ENCODE measurements around the gene JAKMIP1. TPM values are rescaled to one million over a fixed set of nuclear protein-coding genes. Genes with fewer than 3 reads are reported as not detected.

Gene JAKMIP1
- total RNA-seq, 1 experiment from 2014 or later, result not detected

DNA sequence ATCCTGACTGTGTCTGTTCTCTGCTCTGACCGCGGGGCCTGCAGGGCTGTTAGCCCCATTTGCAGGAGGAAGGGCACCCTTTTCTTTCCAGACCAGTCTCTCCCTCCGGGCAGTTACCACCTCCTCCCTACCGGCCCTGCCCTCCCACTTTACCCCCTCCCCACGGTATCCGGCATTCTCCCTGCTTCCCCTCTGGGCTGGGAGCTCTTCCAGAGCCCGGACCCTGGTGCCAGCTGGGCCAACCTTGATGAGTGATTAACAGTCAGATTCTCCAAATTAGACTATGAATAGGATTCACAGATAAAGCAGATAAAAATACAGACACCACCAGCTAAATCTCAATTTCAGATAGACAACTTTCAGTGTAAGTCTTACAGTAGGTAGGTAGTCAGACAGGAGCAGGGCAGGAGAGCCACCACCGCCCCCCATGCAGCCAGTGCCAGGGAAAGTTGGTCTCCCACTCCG lies 45.9 kb upstream of the JAKMIP1 start:
- Histone ChIP-seq H3K9ac (ENCODE audit: low read length) (no peak overlapping the region), H3K4me2 (ENCODE audit: low read length) (no peak overlapping the region), H2AFZ (ENCODE audit: low read depth, low read length, poor library complexity, severe bottlenecking) (no peak overlapping the region), H3K27me3 (ENCODE audit: insufficient read depth, low read length) (no peaks in the 10 kb centered on the region), H4K20me1 (ENCODE audit: insufficient read depth) (no peaks in the 10 kb centered on the region), H3K4me1 (ENCODE audit: control insufficient read depth in 1 of 2, insufficient read depth in 2 of 2, low read length in 2 of 2) (peaks cover 3 to 6% of the 10 kb centered on the region in 2 experiments; a peak in 3 of 4 replicates), H3K9me2 (ENCODE audit: insufficient read depth) (no peaks in the 10 kb centered on the region), H3K4me3 (replicated peaks in 1 of 2; ENCODE audit: low read depth in 1 of 2, low read length in 2 of 2) (no peak overlapping the region), H3K9me3 (ENCODE audit: control insufficient read depth in 1 of 2, insufficient read depth in 1 of 2, low read depth in 1 of 2, low read length in 2 of 2) (peaks cover 0 to 10% of the 10 kb centered on the region in 2 experiments; a peak in 1 of 4 replicates), H3K79me2 (ENCODE audit: insufficient read depth, low read length) (no peaks in the 10 kb centered on the region), H3K36me3 (ENCODE audit: control insufficient read depth in 1 of 2, insufficient read depth in 2 of 2, low read length in 2 of 2) (no peaks in the 10 kb centered on the region), H3K27ac (ENCODE audit: low read depth, low read length) (no peak overlapping the region)
- ChIA-PET RAD21 (ENCODE audit: low non-redundant PET in 1 of 2, low total read pairs in 2 of 2, uncharacterized antibody in 2 of 2, unreplicated experiment in 2 of 2) (no interaction called here), CTCF (no interaction called here), POLR2A (no interaction called here)
- no peak for TF ChIP-seq JUND (IDR thresholded peaks at IDR 0.05)
- no TSS peak for BruUV-seq (replicated peaks)
- DNase-seq (ENCODE audit: low read depth, low spot score) (no peak), ATAC-seq (no peak)
- intact Hi-C loops (cut with micrococcal nuclease), result no loop called here

DNA sequence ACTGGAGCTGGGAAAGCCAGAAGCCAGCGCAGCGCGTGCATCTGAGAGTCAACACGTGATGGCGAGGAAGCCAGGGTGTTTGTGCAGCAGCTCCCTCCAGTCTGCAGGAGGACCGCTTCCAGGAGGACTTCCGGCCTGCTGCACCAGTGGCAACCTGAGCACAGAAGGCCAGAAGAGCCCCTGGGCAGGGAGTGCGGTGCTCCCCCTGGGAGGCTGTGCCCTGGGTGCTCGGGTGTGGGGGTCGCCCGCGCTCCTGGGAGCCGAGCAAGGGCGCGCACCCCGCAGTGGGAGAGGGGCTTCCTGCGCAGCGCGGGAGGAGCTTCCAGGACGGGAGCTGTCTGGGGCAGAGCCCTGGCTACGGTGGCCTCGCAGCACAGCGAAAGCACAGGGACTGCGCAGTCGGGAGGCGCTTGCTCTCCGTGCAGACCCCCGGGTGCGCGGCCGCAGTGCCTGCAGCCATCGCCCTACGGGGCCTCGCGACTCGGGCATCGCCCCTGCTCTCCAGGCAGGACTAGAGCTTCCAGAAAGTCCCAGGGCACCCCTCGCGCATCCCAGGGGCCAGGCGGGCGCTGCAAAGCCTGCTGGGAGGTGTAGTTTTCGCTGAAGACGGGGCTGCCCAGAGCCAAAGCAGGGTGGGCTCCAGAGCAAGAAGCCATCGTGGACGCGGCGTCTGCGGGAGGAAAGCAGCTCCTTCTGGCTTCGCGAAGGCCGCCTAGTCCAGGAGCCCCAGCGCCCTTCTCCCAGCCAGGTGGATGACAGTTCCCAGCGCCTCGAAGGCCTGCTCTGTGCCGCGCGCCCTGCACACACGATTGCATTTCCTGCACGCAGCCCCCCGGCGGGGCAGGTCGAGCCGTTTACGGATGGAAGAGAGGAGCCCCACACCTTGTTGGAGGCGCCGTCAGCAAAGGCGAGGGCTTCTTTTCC lies 45.2 kb upstream of the JAKMIP1 start:
- Histone ChIP-seq H3K27ac (ENCODE audit: low read depth, low read length) (no peak overlapping the region), H3K9me3 (ENCODE audit: control insufficient read depth in 1 of 2, insufficient read depth in 1 of 2, low read depth in 1 of 2, low read length in 2 of 2) (peaks cover 0 to 10% of the 10 kb centered on the region in 2 experiments; a peak in 1 of 4 replicates), H2AFZ (ENCODE audit: low read depth, low read length, poor library complexity, severe bottlenecking) (no peak overlapping the region), H3K27me3 (ENCODE audit: insufficient read depth, low read length) (no peaks in the 10 kb centered on the region), H4K20me1 (ENCODE audit: insufficient read depth) (no peaks in the 10 kb centered on the region), H3K9ac (ENCODE audit: low read length) (no peak overlapping the region), H3K4me2 (ENCODE audit: low read length) (no peak overlapping the region), H3K79me2 (ENCODE audit: insufficient read depth, low read length) (no peaks in the 10 kb centered on the region), H3K36me3 (ENCODE audit: control insufficient read depth in 1 of 2, insufficient read depth in 2 of 2, low read length in 2 of 2) (no peaks in the 10 kb centered on the region), H3K4me3 (replicated peaks in 1 of 2; ENCODE audit: low read depth in 1 of 2, low read length in 2 of 2) (no peak overlapping the region), H3K4me1 (ENCODE audit: control insufficient read depth in 1 of 2, insufficient read depth in 2 of 2, low read length in 2 of 2) (peaks cover 3 to 5% of the 10 kb centered on the region in 2 experiments; a peak in 3 of 4 replicates), H3K9me2 (ENCODE audit: insufficient read depth) (no peaks in the 10 kb centered on the region)
- ChIA-PET POLR2A (no interaction called here), RAD21 (ENCODE audit: low non-redundant PET in 1 of 2, low total read pairs in 2 of 2, uncharacterized antibody in 2 of 2, unreplicated experiment in 2 of 2) (no interaction called here), CTCF (no interaction called here)
- intact Hi-C loops (cut with micrococcal nuclease), result no loop called here
- TF ChIP-seq RAD21 (IDR thresholded peaks at IDR 0.05; ENCODE audit: low read depth), result no peak
- TF ChIP-seq POLR2A (IDR thresholded peaks at IDR 0.05; ENCODE audit: borderline replicate concordance, extremely low read depth, insufficient read depth, insufficient read length), result no peak
- no peak for TF ChIP-seq CBX3 (IDR thresholded peaks at IDR 0.05; ENCODE audit: low read depth)
- TF ChIP-seq, protein P1, sequence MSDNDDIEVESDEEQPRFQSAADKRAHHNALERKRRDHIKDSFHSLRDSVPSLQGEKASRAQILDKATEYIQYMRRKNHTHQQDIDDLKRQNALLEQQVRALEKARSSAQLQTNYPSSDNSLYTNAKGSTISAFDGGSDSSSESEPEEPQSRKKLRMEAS (IDR thresholded peaks at IDR 0.05), result no peak
- TF ChIP-seq JUND (IDR thresholded peaks at IDR 0.05), result no peak
- TF ChIP-seq, protein P2, sequence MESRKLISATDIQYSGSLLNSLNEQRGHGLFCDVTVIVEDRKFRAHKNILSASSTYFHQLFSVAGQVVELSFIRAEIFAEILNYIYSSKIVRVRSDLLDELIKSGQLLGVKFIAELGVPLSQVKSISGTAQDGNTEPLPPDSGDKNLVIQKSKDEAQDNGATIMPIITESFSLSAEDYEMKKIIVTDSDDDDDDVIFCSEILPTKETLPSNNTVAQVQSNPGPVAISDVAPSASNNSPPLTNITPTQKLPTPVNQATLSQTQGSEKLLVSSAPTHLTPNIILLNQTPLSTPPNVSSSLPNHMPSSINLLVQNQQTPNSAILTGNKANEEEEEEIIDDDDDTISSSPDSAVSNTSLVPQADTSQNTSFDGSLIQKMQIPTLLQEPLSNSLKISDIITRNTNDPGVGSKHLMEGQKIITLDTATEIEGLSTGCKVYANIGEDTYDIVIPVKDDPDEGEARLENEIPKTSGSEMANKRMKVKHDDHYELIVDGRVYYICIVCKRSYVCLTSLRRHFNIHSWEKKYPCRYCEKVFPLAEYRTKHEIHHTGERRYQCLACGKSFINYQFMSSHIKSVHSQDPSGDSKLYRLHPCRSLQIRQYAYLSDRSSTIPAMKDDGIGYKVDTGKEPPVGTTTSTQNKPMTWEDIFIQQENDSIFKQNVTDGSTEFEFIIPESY (IDR thresholded peaks at IDR 0.05; ENCODE audit: extremely low read depth, insufficient replicate concordance, low read length), result no peak
- no peak for TF ChIP-seq EZH2 (IDR thresholded peaks at IDR 0.05)
- TF ChIP-seq CEBPB (IDR thresholded peaks at IDR 0.05; ENCODE audit: low read depth), result no peak
- TF ChIP-seq TCF7L2 (IDR thresholded peaks at IDR 0.05; ENCODE audit: borderline replicate concordance, extremely low read depth, insufficient read depth, insufficient read length), result no peak
- TF ChIP-seq, protein P3, sequence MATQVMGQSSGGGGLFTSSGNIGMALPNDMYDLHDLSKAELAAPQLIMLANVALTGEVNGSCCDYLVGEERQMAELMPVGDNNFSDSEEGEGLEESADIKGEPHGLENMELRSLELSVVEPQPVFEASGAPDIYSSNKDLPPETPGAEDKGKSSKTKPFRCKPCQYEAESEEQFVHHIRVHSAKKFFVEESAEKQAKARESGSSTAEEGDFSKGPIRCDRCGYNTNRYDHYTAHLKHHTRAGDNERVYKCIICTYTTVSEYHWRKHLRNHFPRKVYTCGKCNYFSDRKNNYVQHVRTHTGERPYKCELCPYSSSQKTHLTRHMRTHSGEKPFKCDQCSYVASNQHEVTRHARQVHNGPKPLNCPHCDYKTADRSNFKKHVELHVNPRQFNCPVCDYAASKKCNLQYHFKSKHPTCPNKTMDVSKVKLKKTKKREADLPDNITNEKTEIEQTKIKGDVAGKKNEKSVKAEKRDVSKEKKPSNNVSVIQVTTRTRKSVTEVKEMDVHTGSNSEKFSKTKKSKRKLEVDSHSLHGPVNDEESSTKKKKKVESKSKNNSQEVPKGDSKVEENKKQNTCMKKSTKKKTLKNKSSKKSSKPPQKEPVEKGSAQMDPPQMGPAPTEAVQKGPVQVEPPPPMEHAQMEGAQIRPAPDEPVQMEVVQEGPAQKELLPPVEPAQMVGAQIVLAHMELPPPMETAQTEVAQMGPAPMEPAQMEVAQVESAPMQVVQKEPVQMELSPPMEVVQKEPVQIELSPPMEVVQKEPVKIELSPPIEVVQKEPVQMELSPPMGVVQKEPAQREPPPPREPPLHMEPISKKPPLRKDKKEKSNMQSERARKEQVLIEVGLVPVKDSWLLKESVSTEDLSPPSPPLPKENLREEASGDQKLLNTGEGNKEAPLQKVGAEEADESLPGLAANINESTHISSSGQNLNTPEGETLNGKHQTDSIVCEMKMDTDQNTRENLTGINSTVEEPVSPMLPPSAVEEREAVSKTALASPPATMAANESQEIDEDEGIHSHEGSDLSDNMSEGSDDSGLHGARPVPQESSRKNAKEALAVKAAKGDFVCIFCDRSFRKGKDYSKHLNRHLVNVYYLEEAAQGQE (IDR thresholded peaks at IDR 0.05; ENCODE audit: low read depth), result no peak
- TF ChIP-seq ZNF274 (IDR thresholded peaks at IDR 0.05; ENCODE audit: low read depth, low read length), result no peak
- no TSS peak for BruUV-seq (replicated peaks)
- DNase-seq (ENCODE audit: low read depth, low spot score) (no peak), ATAC-seq (no peak)
